HG02870 (cell line): ENCODE results near the gene SCAF8.

Source experiments
- ATAC-seq: cut with Tn5 transposase; IDR thresholded peaks from one replicate; pipeline ENCODE4 v1.9.1; 2021; ENCODE audit warnings: mild to moderate bottlenecking, moderate library complexity; ENCODE audit not compliant: unreplicated experiment

The SCAF8 gene

DNA sequence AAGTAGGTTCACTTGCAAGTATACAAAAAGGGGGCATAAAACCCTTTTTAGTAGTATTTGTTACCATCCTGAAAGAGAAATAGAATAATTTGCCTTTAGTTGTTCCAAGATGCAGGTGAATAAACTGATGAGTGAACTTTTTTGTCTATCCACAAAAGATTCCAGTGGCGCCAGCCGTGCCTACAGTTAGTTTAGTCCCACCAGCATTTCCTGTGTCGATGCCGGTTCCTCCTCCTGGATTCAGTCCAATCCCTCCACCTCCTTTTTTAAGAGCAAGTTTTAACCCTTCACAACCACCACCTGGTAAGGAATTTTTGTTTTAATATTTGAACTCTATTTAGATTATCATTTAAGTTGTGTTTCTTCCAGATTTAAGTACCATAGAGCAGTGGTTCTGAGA is 90.9 kb downstream of the SCAF8 start:
- ATAC-seq: no peak

DNA sequence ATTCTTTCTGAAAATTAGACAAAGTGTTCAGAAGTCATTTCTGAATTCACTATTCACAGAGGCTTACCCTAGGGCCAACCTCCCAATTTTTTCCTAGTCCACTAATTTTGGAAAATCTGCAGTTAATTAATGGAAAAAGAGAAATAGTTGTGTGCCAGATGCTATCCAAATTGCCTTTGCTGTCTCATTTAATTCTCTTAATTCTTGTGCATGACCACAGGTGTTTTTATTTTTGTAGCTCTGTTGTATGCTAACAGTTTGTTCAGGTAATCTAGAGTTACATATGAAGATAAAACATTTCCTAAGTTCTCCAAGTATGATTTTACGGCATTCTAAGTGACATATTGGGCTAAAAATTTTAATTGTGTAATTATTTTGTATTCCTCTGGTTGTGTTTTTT is 96.8 kb downstream of the SCAF8 start:
- ATAC-seq: no peak

DNA sequence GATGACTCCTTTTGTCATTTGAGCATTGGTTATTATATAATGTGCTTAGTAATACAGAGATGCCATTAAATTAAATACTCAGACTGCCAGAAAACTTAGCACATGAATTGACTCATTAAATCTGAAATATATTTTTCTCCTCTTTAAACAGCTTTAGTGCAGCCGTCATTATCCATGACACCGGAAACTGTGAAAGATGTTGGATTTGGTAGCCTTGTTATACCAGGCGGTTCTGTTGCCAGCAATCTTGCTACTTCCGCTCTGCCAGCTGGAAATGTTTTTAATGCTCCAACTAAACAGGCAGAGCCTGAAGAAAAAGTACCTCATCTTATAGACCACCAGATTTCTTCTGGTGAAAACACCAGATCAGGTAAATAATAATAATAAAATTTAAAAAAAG is 97.6 kb downstream of the SCAF8 start:
- ATAC-seq: no peak

DNA sequence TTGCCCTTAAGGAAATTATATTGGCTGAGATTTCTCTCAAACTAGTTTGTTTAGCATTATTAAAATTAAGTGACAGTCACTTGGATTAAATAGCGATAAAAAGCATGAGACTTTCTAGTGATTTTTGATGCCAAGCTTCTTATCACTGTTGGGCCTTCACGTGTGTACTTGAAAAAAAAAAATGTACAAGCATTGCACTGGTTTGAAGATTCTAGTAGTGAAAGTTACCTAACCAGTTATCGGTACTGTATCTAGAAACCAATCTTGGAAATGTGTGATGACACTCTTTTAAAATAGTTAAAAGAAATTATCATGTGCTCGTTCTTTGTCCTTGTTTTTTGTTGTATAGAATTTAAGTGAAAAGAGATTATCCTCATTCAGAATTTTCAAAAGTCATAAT is 102.1 kb downstream of the SCAF8 start:
- ATAC-seq: no peak

DNA sequence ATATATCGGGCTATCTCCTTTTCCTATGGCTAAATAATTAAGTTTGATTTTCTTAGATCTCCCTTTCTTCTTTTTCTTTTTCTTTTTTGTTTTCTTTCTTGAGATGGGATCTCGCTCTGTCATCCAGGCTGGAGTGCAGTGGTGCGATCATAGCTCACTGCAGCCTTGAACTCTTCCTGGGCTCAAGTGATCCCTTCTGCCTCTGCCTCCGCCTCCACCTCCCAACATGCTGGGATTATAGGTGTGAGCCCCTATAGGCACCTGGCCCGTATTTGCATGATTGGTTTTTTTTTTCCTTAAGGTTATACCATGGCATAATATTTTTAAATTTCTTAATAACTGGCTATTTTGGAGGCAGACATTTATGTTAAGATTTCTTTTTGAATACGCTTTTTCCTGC is 106.3 kb downstream of the SCAF8 start:
- ATAC-seq: no peak

DNA sequence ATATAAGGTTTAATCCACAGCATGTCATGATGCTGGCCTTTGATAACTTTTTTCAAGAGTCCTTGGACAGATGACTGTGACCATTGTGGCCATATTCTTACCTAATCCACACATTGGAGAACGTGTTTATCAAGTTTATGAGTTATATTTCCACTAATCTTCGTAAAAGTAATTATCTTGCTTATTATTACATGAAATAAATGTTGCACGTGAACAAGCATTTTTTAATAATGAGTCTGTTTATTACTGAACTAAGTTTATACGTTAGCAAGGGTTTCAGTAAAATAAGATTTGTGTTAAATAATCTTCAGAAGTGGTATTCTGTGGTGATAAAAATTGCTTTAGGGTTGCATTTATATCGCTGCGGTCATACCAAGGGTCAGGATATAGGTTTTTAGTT is 107.1 kb downstream of the SCAF8 start:
- no peak for ATAC-seq

DNA sequence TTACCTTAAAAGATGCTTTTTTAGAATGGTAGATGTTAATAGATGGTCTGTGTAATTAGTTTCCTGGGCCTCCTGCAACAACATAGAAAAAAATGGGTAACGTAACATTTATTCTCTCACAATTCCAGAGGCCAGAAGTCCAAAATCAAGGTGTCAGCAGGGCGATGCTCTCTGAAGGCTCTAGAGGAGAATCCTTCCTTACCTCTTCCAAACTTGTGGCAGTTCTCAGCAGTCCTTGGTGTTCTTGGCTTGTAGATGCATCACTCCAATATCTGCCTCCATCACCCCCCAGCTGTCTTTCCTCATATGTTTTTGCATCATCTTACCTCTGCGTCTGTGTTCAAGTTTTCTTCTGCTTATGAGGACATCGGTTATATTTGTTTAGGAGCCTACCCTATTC is 107.9 kb downstream of the SCAF8 start:
- no peak for ATAC-seq

DNA sequence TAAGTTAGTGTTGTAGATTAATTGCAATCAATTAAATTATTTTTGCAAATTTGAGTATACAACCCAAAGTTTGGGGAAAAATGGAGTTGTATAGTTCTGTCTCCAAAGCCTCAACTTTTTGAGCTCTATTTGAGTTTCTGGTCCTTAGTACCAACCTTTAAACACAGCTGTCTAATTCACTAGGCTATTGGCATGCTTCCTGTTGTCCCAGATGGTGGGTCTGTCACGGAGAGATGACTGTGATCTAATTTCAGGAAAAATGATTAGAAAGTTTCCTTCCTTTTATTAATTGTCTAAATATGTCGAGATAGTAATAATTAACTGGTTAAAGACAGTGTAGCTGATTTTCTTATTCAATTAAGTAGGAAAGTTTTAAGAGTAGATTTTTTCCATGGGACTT is 109.6 kb downstream of the SCAF8 start:
- no peak for ATAC-seq

DNA sequence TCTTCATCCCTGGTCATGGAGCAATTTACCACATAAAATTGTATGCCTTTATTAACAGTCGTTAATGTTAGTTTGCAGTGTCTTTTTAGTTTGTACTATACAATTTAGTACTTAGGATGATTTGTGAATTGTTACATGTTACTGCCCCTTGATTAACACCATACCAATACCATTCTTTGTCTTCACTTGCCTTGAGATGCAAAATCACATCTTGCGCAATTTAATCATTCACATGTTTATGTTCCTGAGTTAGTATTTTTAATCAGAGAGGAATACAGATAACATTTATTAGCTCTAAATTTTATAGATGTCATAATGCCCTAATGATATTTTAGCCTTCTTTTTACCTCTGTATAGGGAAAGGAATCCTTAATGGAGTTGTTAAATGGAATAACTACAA is 114.1 kb downstream of the SCAF8 start:
- ATAC-seq: no peak

DNA sequence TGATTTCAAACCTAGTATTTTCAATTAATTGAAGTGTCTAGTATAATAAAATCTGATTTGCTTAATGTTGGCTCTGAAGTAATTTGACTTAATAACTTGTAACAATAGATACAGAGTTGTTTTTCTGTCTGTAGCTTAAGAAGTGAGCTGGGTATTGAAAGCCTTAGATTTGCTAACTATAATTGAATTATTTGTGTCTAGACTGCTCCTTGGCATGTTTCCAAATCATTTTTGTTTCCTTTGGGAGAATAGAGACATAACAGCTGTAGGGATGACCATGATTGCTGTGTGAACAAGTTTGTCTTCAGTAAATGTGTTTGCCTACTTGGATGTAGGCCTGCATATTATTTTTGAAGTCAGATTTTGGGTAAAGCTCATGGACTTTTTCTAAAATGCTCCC is 115.4 kb downstream of the SCAF8 start:
- ATAC-seq: no peak

DNA sequence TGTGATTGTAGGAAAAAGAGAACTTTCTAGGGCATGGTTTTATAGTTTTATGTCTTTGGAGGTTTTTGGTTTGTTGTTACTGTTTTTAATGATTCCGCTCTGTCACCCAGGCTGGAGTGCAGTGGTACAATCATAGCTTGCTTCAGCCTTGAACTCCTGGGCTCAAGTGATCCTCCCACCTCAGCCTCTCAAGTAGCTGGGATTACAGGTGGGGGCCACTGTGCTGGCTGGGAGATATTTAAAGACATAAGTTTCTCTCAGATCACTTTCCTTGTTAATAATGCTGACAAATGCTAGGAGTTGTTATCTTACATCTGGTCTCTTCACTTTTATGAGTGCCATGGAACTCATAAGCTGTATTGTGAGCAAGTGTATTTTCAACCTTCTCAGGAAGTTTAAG is 116.3 kb downstream of the SCAF8 start:
- no peak for ATAC-seq

DNA sequence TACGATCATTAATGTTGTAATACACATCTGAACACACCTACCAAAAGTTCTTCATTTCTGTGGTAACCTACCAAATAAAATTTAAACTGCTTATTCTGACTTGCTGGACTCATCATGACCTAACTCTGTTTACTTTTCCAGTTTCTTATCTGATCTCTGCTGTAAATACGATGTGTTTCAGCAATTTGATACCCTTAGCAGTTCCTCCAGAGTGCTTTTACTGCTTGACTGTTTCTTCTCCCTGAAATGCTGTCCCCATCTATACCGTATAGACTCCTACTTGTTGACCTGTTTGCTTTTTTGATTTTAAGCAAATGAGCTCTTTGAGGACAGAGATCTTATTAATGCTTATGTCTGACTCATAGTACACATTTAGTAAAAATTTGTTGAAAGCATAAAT is 119.5 kb downstream of the SCAF8 start:
- no peak for ATAC-seq

DNA sequence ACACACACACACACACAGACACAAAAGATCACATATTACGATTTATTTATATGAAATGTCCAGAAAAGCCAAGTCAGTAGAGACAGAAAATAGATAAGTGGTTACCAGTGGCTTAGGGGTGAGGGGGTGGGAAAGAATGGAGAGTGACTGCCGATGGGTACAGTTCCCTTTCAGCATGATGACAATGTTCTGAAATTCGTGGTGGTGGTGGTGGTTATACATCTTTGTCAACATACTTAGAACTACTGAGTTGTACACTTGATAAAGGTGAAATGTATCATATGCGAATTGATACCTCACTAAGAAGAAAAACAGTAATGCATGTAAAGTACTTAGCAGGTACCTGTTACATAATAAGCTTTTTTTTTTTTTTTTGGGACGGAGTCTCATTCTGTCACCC is 124.3 kb downstream of the SCAF8 start:
- no peak for ATAC-seq

DNA sequence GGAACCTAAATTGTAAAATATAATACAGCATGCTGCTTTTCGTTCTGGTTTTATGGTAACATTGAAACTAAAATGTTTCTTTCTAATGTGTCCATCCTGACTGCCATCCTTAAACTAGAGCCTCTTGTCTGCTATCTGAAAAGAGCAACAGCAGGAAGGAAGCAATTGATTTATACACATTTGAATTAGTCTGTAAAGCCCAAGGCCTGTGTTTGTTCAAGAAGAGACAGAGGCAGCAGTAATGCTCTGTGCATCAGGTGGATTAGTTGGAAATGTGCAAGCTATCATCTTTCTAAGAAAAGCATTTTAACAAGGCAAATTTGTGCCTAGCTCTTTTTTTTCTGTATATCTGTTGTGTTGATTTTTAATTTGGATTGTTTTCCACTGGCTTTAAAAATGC is 128.6 kb downstream of the SCAF8 start:
- no peak for ATAC-seq

DNA sequence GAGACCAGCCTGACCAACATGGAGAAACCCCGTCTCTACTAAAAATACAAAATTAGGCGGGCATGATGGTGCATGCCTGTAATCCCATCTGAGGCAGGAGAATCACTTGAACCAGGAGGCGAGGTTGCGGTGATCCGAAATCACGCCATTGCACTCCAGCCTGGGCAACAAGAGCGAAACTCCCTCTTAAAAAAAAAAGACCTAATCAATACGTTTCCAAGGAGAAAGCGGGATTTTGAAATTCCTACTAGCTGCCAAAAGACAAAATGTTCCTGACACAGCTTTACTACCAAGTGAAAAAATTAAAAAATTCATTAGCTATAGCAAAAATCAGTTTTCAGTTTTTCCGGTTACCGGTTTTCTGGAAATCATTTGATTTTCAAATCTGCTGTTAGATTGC is 129.3 kb downstream of the SCAF8 start:
- no peak for ATAC-seq

DNA sequence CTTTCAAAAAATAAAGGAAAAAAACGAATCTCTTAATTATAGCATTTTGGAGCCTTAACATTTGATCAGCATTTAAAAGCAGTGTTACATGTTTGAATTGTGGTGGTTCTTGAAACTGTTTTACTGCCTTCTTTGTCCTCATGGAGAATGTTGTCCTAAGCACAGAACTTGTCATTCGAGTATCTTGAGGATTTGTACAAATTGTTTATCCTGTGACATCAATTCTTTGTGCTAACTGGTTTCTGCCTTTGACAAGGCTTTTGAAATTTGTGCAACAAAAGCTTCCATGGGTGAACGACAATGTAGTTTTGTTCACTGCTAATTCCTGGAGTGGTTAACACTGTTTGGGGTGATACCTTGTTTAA is 130.8 kb downstream of the SCAF8 start:
- ATAC-seq: no peak

DNA sequence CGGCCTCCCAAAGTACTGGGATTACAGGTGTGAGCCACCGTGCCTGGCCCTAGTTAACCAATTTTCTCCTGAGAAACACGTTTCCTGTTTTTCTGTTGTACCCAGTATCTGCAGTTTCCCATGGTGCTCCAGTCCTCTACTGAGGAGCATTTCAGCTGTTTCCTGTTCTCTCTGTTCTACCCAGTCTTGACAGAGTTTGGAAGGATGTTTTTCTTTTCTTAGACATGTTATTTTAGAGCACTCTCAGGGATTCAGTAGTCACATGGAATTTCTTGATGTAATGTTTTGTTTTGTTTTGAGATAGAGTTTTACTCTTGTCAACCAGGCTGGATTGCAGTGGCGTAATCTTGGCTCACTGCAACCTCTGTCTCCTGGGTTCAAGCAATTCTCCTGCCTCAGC is 132.1 kb downstream of the SCAF8 start:
- no peak for ATAC-seq

DNA sequence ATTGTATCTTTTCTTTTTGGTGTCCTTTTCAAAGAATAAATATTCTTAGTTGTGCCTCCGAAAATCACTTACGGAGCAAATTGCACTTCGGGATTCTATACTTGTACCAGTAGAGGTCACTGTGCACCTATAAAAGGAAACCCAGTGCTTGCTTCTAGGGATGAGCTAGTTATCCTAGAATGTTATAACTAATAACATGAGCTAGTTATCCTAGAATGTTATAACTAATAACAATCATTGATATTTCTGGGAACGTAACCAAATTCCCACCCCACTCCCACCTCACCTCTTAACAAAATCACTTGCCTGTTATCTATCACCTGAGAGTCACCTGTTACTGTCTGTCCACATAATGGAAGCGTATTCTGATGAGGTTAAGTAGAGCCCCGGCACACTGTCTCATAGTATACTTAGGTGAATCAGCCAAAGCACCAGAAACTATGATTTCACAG is 135.0 kb downstream of the SCAF8 start:
- no peak for ATAC-seq

DNA sequence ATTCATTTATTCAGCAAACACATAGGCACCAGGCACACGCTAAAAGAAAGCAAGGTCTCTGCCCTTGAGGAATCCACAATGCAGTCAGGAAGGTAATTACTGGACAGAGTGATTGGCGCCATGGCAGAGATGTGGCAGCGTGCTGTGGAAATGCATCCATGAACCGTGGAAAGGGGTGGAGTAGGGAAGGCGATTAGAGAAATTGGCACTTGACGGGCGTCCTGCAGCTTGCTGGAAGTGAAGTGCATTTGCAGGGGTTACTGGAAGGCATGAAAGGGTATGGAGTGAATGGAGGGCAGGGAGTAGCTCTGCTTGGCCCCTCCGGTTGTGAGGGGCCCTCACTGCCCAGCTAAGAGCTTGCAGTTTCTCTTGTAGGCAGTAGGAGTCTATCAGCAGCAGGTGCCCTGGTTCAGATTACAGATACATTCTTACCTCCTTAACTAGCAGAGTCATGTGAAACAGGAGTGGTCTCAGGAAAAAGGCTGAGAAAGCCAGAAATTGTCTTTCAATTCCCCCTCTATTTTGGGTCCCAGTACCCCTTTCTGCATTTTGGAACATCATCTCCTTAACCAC is 139.4 kb downstream of the SCAF8 start:
- no peak for ATAC-seq

DNA sequence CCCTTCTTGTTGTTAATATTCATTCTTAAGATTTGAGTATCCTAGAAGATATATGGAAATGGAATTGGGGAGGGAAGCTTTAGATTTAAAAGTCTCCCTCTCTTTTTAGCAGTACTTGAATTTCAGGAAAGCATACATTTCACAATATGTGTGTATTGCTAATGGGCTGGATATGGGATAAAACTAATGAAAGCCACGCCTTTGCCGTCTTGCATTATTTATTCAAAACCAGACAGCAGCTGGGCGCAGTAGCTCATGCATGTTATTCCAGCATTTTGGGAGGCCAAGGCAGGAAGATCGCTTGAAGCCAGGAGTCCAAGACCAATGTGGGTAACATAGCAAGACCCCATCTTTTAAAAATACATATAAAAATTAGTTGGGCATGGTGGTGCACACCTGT is 140.3 kb downstream of the SCAF8 start:
- ATAC-seq: no peak

DNA sequence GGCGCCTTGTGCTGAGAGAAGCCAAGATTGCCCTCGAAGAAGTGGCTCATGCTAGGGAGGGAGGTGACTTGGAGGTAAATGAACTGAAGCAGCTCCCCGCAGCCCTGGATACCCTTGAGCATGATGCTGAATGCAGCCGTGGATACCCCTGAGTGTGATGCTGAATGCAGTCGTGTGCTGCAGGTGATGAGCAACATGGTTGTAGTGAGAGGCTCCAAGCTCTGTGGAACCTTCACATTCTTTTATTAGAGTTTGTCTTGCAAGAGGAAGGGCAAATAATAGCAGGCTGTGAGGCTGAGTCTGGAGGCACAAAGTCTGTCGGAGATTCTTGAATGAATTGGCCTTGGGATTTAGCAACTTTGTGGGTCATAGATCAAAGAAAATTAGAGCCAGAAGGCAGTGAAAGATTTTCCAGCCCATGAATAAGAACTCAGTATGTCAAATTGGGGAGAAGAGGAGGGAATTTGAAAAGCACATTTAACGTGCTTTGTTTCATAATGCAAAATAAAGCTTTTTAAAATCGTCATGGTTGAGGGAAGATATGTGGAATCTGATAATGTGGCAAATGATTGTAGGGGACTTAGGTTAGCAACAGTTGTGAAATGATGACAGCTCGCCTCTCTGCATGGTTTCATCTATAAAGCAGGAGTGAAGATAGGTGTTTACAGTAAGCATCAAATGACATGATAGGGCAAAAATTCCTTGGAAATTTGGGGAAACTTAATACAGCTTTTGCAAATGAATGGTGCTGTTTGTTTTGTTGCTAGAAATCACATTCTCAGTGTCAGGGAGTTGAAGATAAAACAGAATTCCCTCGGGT is 141.8 kb downstream of the SCAF8 start:
- no peak for ATAC-seq

DNA sequence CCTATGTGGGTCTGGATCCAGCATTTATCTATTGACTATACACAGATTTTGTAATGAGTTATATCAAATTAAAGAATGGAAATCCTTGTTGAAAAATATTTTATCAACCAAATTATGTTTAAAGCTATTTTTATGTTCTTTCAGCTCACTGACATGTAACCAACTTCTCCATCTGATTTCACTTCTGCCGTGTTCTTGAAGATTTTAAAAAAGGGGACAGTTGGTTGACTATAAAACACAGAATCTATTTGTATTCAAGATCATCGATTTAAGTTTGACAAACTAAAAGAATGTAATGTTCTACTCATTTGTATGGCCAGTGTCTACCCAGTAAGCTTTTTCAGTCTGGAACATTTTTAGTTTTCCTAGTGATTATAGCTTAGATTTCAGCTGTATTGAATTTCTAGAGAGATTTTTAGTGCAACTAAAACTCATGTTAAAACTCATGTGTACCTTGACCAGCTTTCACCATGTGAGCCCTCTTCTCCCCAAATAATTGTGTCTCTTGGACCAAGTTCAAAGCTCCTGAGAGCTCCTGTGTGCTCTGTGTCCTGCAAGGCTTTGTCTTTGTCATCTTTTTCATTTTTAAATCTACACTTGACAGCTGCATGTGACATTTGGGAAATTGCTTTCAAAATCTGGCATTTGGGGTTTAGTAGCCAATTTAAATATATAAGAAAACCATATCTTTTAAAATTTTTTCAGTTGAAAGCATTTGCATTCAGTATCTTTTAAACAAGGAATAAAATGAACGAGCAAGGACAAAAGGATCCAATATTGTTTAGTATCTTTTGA is 143.5 kb downstream of the SCAF8 start:
- ATAC-seq: no peak
